NCI-H345 treated with DMSO at 0.1 percent for 48 hours (cell line): Measurements from ENCODE around the gene ORMDL3.
"Not testable (repeated sequence)": the region's sequence is repeated elsewhere in the genome, so short reads cannot be mapped to it uniquely, and the experiment has no call there.

ENCODE experiments used
- DNase-seq: peaks from one replicate; lab custom pipeline; 2025; ENCODE audit not compliant: unreplicated experiment; lab: John Stamatoyannopoulos, UW

Gene ORMDL3

GRCh38 chr17:39950871-39951348, 23.5 kb upstream of the ORMDL3 start:
- no peak for DNase-seq

GRCh38 chr17:39949028-39949427, 21.6 kb upstream of the ORMDL3 start:
- DNase-seq, result no peak

DNA sequence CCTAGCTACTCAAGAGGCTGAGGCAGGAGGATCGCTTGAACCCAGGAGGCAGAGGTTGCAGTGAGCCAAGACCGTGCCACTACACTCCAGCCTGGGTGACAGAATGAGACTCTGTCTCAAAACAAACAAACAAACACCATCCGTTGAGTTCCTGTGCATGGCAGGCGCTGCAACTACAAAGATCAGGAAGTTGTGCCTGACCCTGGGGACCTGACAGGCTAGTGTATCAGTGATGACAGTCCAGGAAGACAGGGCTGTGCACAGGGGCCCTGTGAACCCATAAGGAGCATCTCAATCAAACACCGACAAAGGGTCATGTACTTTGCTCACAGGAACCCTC, 21.1 kb upstream of the ORMDL3 start:
- not testable (repeated sequence) for DNase-seq

- no peak for DNase-seq
Observed at GRCh38 chr17:39946551-39947330, 19.3 kb upstream of the ORMDL3 start.

DNA sequence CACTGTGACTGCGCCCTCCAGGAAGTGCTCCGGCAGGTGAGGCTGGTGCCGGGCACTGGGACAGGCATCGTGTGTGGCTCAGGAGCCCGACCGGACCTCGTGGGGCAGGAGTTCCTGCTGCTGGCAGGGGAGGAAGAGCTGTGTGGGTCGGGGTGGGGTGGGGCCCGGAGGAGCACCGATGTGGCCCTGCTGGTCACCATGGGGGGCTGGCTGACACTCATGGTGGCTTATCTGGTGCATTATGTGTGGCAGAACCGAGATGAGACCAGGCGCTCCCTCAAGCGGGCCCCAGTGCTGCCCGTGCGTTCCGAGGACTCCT, 17.0 kb upstream of the ORMDL3 start:
- DNase-seq, result no peak

GRCh38 chr17:39943702-39944392, 16.4 kb upstream of the ORMDL3 start:
- no peak for DNase-seq

- no peak for DNase-seq
Observed at GRCh38 chr17:39939588-39940419, 12.4 kb upstream of the ORMDL3 start.

- no peak for DNase-seq
Observed at GRCh38 chr17:39939106-39939505, 11.7 kb upstream of the ORMDL3 start.

GRCh38 chr17:39938140-39938869, 10.9 kb upstream of the ORMDL3 start:
- DNase-seq, result no peak

DNA sequence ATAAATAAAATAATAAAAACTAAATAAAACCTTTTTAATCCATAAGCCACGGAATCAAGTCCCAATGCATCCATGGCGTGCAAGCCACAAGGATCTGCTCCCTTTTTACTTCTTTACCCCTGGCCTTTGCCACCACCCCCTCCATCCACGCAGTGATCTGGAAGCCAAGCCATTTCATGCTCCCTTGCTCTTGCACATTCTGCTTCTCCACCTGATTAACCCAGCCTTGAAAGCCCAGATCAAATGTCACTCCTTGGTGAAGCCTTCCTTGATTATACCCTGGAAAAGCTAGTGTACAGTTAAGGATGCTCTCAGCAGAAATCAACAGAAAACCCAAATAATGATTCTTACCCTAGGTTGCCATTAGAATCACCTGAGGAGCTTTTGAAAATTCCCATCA, 10.0 kb upstream of the ORMDL3 start:
- no peak for DNase-seq

- DNase-seq, result no peak
Observed at GRCh38 chr17:39935909-39936308, 8.5 kb upstream of the ORMDL3 start.

DNA sequence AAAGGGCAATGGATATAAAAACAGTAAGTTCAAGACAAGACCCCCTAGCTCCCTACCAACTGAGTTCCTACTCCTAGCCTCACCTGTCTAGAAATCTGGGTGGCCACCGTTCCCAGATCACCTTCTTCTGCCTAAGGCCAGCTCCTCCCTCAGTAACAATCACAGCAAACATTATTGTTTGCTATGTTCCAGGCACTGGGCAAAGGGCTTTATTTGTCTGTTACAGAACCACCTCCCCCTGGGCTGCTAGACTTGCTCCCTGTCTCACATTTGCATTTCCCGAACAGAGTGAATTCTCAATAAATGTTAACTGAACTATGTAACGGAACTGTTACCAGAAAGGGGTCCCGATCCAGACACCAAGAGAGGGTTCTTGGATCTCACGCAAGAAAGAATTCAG, 6.9 kb upstream of the ORMDL3 start:
- DNase-seq, result no peak

- no peak for DNase-seq
Observed at GRCh38 chr17:39933912-39934311, 6.5 kb upstream of the ORMDL3 start.

- no peak for DNase-seq
Observed at GRCh38 chr17:39929646-39930407, 2.4 kb upstream of the ORMDL3 start.

DNA sequence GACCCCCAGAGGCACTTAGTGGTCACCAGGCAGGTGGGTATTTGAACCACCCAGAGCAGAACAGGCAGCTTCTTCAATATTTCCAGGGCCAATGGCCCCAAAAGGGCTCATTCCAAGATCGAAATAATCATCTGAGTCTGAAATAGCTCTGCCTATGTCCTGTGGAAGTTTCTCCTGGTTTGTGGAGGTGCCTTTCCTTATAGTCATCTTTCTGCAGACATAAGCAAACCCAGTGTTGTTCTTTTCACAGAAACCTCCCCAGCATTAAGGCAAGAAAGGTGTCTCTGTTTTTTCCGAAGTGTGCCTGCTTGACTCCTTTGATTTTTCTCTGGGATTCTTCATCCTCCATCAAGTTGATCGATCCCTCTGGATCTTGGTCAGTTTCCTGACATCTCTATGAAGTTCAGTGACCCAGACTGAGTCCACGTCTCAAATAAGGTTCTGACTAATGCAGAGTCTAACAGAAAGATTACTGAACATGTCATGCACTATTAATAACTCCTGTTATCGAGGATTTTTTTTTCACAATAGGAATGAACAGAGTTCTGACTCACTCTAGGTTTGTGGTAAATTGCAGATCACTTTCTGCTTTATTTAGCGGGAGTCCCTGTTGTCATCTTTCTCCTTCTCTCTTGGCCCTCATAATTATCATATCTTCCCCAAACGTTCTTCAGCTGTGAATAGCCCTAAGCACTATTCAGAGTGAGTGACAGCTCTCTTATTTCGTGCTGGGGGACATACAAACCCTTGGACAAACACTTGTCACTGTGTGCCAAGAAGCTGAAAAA, 1.7 kb upstream of the ORMDL3 start:
- no peak for DNase-seq

- no peak for DNase-seq
Observed at GRCh38 chr17:39927929-39928857, 792 bp upstream of the ORMDL3 start.

- peak; percentile 3 for DNase-seq
Observed at GRCh38 chr17:39926588-39927100, 757 bp downstream of the ORMDL3 start.

GRCh38 chr17:39926135-39926587, 1.2 kb downstream of the ORMDL3 start:
- DNase-seq, result no peak
